ENCODE data around the gene CBR3.
A peak's percentile ranks its signal among the peaks of the same experiment; 100 is the strongest.

CBR3 gene

DNA sequence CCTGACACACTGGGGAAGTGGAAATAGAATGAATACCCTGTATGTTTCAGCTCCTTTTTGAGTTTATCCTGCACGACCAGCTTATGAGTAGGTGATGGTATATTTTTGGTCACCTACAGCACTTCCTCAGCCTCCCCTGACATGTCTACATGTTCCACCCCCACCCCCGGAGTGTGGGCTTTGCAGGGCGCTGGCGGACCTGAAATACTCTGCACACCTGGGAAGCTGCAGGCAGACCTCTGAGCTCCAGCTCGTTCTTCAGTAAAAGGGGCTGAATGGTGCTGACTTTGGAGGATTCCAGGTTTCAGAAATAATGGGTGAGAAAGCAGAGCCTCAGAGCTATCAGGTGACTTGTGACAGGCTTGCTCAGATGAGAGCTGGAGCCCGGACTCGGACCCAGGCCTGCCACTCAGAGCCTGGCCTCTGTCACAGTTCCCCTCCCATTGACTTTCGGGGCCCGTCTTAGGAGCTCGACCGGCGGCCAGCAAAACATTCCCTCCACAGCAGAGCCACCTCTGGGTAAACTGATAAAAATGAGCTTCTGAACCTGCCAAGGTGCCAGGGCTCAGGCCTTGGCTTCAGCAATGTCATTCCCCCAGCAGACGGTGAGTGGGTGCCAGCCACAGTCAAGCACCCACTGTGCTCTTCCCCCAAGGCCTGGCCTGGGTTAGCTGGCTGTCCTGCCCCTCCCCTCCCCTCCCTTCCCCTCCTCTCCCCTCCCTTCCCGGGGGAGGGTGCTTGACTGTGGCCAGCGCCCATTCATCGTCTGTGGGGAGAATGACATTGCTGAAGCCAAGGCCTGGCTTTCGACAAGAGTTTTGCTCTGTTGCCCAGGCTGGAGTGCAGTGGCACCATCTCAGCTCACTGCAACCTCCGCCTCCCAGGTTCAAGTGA, 51.9 kb downstream of the CBR3 start:
- DNase-seq, result no peak

DNA sequence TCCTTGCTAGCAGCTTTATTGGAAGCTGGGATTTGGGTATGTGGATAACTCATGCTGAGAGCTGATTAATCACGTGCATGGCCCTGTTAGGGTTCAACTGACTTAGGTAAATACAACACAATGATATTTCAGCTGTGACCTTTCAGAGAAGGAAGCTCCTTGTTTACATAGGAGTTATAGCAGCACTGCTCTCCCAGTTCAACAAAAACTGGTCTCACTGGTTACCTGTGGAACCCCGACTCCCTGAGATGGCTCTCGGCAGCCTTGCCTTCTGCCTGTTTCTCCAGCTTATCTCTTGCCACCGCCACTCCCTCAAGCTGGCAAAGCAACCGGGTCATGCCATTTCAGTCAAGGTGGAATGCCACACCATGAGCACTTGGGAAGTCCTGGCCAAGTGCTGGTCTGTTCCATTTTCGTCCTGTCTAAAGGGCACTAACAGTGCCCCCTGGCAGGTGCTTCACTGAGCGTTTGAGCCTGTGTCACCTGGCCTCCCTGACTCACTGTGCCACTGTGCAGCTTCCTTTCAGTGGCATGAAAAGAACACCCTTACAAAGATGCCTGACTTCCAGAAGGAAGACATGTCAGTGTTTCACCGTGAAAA, 53.3 kb downstream of the CBR3 start:
- peak; percentile 86 for DNase-seq

- no peak for DNase-seq
Measured at GRCh38 chr21:36188937-36189336, 54.1 kb downstream of the CBR3 start.

- DNase-seq, result no peak
Measured at GRCh38 chr21:36190736-36191135, 55.9 kb downstream of the CBR3 start.

- DNase-seq, result no peak
Measured at GRCh38 chr21:36193200-36193599, 58.3 kb downstream of the CBR3 start.

DNA sequence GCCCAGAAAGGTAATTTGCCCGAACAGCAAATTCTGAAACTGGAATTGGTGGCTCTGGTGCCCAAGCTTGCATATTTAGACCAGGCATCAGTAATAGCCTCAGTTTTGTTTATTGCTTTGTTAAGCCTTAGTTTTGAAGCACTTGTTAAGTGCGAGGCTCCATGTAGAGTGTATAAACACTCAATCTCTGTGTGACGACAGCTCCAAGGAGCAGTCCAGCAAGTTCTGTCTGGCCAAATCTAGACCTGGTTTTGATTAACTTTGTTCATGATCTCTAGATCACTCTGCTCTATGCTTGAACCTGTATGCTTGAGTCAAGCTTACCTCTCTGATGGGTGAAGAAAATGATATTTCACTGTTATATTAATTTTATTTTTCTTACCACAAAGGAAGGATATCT, 59.1 kb downstream of the CBR3 start:
- DNase-seq, result peak; percentile 5

DNA sequence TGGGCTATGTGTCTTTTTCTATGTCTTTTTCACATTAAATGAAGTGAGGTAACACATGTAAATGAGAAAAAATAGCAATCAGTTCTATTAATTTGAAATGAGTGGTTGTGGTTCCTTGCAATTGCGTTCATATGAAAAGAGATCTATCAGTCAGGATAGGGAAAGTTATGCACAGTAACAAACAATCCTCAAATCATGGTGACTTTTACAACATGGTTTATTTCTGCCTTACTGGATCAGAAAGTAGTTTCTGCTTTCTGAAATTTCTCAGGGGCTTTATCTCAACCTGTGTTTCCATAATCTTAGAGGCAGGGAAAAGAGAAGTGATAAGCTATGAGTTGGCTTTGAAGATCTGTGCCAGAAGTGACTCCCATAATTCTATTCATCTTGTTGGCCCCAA, 60.7 kb downstream of the CBR3 start:
- no peak for DNase-seq
